HEK293 (cell line): Measurements from ENCODE around the gene SEPTIN5.

Experiments used
- CTCF ChIA-PET: fragments of 350-600 bp; formaldehyde crosslinking; extraction: SDS; loops from one replicate; lab custom pipeline; 2021; ENCODE audit warnings: antibody characterized with exemption; lab: Yijun Ruan, JAX
- POLR2A ChIA-PET: fragments of 300-600 bp; formaldehyde crosslinking; extraction: SDS; loops from one replicate; lab custom pipeline; 2020; ENCODE audit warnings: antibody characterized with exemption, inconsistent platforms; lab: Yijun Ruan, JAX
- H3K27ac ChIP-seq: fragments of 200-500 bp; sonication (Bioruptor generic); 2 replicates; pipeline ENCODE4 v1.5.1; 2014; ENCODE audit warnings: low read depth, low read length, control low read depth, inconsistent platforms; ENCODE audit errors: extremely low read depth
- H3K36me3 ChIP-seq, 2 experiments: fragments of 200-500 bp in 1 of 2; sonication (Bioruptor generic) in 1 of 2; 1 replicate in 1 of 2; 2 replicates in 1 of 2; pipeline ENCODE4 v1.5.1; 2014 to 2017; ENCODE audit warnings: inconsistent platforms in 2 of 2, low read length in 2 of 2; ENCODE audit not compliant: control insufficient read depth in 2 of 2, insufficient read depth in 1 of 2
- H3K4me1 ChIP-seq: fragments of 200-500 bp; sonication (Bioruptor generic); 2 replicates; pipeline ENCODE4 v1.5.1; 2014; ENCODE audit warnings: mild to moderate bottlenecking, low read length, inconsistent platforms; ENCODE audit not compliant: control insufficient read depth, insufficient read depth
- H3K4me3 ChIP-seq: 2 replicates; pipeline ENCODE4 v1.5.1; 2011; ENCODE audit warnings: low read depth, mild to moderate bottlenecking, control low read depth, low read length, moderate library complexity
- H3K9me3 ChIP-seq: fragments of 200-500 bp; sonication (Bioruptor generic); 2 replicates; pipeline ENCODE4 v1.5.1; 2014; ENCODE audit warnings: low read depth, low read length, inconsistent platforms; ENCODE audit not compliant: control insufficient read depth, insufficient read depth
- EGR2 ChIP-seq: fragments of 450-650 bp; formaldehyde crosslinking; IDR thresholded peaks from 2 replicates; pipeline ENCODE4 v1.5.1; 2016; ENCODE audit warnings: low read depth, missing biosample characterization, missing genetic modification characterization
- HOXA7 ChIP-seq: sonication (generic); formaldehyde crosslinking; IDR thresholded peaks from 2 replicates; pipeline ENCODE4 v1.8.1; 2022; ENCODE audit warnings: missing genetic modification reagents, borderline replicate concordance
- KLF17 ChIP-seq: fragments of 450-650 bp; formaldehyde crosslinking; IDR thresholded peaks from 2 replicates; pipeline ENCODE4 v1.5.1; 2016; ENCODE audit warnings: missing biosample characterization, missing genetic modification characterization
- OVOL3 ChIP-seq: fragments of 450-650 bp; formaldehyde crosslinking; IDR thresholded peaks from 2 replicates; pipeline ENCODE4 v1.5.1; 2016; ENCODE audit warnings: missing biosample characterization, missing genetic modification characterization
- SP2 ChIP-seq: fragments of 450-650 bp; formaldehyde crosslinking; IDR thresholded peaks from 2 replicates; pipeline ENCODE4 v1.5.1; 2016; ENCODE audit warnings: missing biosample characterization, missing genetic modification characterization
- ZEB2 ChIP-seq: fragments of 450-650 bp; formaldehyde crosslinking; IDR thresholded peaks from 2 replicates; pipeline ENCODE4 v1.5.1; 2016; ENCODE audit warnings: missing biosample characterization, missing genetic modification characterization
- ZFHX2 ChIP-seq: fragments of 450-650 bp; formaldehyde crosslinking; conservative IDR thresholded peaks from 2 replicates; pipeline ENCODE4 v1.5.1; 2016; ENCODE audit warnings: missing biosample characterization, missing genetic modification characterization
- ZFP3 ChIP-seq: fragments of 450-650 bp; formaldehyde crosslinking; IDR thresholded peaks from 2 replicates; pipeline ENCODE4 v1.5.1; 2016; ENCODE audit warnings: low read depth, missing biosample characterization, missing genetic modification characterization
- ZFP41 ChIP-seq: fragments of 450-650 bp; formaldehyde crosslinking; IDR thresholded peaks from 2 replicates; pipeline ENCODE4 v1.5.1; 2016; ENCODE audit warnings: missing biosample characterization, missing genetic modification characterization, borderline replicate concordance
- ZNF10 ChIP-seq: fragments of 450-650 bp; formaldehyde crosslinking; IDR thresholded peaks from 2 replicates; pipeline ENCODE4 v1.5.1; 2017; ENCODE audit warnings: missing biosample characterization, missing genetic modification characterization
- ZNF248 ChIP-seq: fragments of 450-650 bp; formaldehyde crosslinking; IDR thresholded peaks from 2 replicates; pipeline ENCODE4 v1.5.1; 2017; ENCODE audit warnings: missing biosample characterization, missing genetic modification characterization
- ZNF292 ChIP-seq: fragments of 450-650 bp; formaldehyde crosslinking; IDR thresholded peaks from 2 replicates; pipeline ENCODE4 v1.5.1; 2016; ENCODE audit warnings: low read depth, missing biosample characterization, missing genetic modification characterization, borderline replicate concordance
- ZNF473 ChIP-seq: fragments of 450-650 bp; formaldehyde crosslinking; IDR thresholded peaks from 2 replicates; pipeline ENCODE4 v1.5.1; 2017; ENCODE audit warnings: missing biosample characterization, missing genetic modification characterization
- ZNF510 ChIP-seq: fragments of 450-650 bp; formaldehyde crosslinking; IDR thresholded peaks from 2 replicates; pipeline ENCODE4 v1.5.1; 2018; ENCODE audit warnings: mild to moderate bottlenecking, missing genetic modification characterization, missing biosample characterization; ENCODE audit not compliant: insufficient replicate concordance
- ZNF514 ChIP-seq: fragments of 450-650 bp; formaldehyde crosslinking; IDR thresholded peaks from 2 replicates; pipeline ENCODE4 v1.5.1; 2016; ENCODE audit warnings: missing biosample characterization, missing genetic modification characterization
- ZNF670 ChIP-seq: fragments of 450-650 bp; formaldehyde crosslinking; IDR thresholded peaks from 2 replicates; pipeline ENCODE4 v1.5.1; 2016; ENCODE audit warnings: missing biosample characterization, missing genetic modification characterization, low read depth
- ZNF677 ChIP-seq: fragments of 450-650 bp; IDR thresholded peaks from 2 replicates; pipeline ENCODE4 v1.5.0; 2018; ENCODE audit warnings: missing biosample characterization, mild to moderate bottlenecking, missing genetic modification characterization, moderate library complexity
- ZNF768 ChIP-seq: fragments of 450-650 bp; formaldehyde crosslinking; IDR thresholded peaks from 2 replicates; pipeline ENCODE4 v1.5.1; 2018; ENCODE audit warnings: missing biosample characterization, mild to moderate bottlenecking, missing genetic modification characterization
- TF ChIP-seq, protein P1 (sequence below): fragments of 450-650 bp; formaldehyde crosslinking; IDR thresholded peaks from 2 replicates; pipeline ENCODE4 v1.5.1; 2016; ENCODE audit warnings: missing biosample characterization, missing genetic modification characterization
- TF ChIP-seq, protein P2 (sequence below): fragments of 450-650 bp; IDR thresholded peaks from 2 replicates; pipeline ENCODE4 v1.5.1; 2018; ENCODE audit warnings: missing biosample characterization, mild to moderate bottlenecking, missing genetic modification characterization
- TF ChIP-seq, protein P3 (sequence below): fragments of 450-650 bp; IDR thresholded peaks from 2 replicates; pipeline ENCODE4 v1.5.1; 2018; ENCODE audit warnings: missing biosample characterization, missing genetic modification characterization
- TF ChIP-seq, protein P4 (sequence below): fragments of 450-650 bp; formaldehyde crosslinking; IDR thresholded peaks from 2 replicates; pipeline ENCODE4 v1.5.1; 2016; ENCODE audit warnings: missing biosample characterization, missing genetic modification characterization

SEPTIN5 gene

DNA sequence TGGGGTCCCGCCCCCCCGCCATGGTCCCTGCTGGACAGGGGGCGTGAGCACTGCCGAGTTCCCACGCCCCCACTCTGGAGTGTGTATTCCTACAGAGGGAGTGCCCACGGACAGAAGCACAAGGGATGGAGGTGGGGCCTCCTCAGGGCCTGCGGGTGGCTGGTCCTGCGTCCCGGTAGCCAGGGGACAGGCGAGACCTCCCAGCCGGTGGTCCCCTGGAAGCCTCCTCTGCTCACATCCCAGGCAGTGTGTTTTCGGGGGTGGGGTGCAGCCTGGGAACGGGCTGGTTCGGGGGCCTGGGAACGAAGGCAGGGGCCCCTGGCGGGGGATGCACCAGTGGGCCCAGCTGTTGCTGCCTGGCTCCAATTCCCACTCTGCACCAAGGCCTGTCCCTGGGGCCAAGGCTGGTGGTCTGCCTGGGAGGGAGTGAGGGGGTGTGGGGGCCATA lies 25.2 kb downstream of the SEPTIN5 start (continued):
- TF ChIP-seq ZNF473 = no peak
- TF ChIP-seq ZNF670 = no peak
- TF ChIP-seq ZEB2 (tag by site-specific recombination) = no peak
- TF ChIP-seq, protein P1, sequence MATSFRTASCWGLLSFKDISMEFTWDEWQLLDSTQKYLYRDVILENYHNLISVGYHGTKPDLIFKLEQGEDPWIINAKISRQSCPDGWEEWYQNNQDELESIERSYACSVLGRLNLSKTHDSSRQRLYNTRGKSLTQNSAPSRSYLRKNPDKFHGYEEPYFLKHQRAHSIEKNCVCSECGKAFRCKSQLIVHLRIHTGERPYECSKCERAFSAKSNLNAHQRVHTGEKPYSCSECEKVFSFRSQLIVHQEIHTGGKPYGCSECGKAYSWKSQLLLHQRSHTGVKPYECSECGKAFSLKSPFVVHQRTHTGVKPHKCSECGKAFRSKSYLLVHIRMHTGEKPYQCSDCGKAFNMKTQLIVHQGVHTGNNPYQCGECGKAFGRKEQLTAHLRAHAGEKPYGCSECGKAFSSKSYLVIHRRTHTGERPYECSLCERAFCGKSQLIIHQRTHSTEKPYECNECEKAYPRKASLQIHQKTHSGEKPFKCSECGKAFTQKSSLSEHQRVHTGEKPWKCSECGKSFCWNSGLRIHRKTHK (tag by site-specific recombination) = no peak
- no peak for TF ChIP-seq ZNF292 (tag by site-specific recombination)
- peak; percentile 70 for TF ChIP-seq EGR2 (tag by site-specific recombination)
- TF ChIP-seq SP2 (tag by site-specific recombination) = peak; percentile 35; the same call in 1 of the 2 replicates
- no peak for TF ChIP-seq ZNF514 (tag by site-specific recombination)
- TF ChIP-seq, all 188 proteins: peak for 4

DNA sequence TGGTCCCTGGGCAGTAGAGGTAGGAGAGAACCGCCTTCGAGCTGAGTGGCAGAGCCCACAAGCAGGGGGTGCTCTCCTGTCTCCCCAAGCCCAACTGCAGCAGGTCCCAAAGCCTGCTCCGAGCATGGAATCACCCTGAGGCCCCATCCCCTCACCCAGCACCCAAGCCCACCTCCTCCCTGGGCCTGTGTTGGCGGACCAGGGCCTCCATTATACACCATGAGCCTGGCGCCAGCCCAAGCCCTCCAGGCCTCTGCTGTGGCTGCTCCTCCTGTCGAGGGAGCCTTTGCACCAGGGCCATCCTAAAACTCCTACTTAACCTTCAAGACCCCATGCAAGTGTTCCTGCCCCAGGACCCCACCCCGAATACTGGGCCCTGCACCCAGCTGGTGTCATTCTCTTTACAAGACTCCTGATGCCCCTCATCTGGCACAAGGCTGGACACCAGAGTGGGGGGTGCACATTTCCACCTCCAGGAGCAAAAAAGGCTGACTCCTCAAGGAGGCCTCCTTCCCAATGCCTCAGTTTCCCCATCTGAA lies 25.7 kb downstream of the SEPTIN5 start:
- Histone ChIP-seq H3K4me3 (no peak overlapping the region), H3K36me3 (no peaks in the 10 kb centered on the region)

DNA sequence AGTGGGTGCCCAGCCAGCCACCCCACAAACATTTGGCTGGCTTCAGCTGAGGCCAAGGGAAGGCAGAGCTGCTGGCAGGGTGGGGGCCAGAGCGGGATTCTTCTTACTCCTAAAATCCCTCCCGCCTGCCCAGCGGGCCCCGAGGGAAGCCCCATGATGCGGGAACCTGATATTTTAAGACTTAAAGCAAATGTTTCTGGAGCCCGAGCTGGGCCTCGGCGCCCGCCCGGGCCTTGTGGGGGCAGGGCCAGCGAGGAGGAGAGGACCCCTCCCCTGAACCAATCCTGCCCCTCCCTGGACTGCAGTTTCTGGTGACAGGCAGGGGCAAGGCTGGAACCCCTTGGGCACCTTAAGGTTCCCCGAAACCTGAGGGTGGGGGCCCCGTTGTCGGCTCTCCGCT lies 26.3 kb downstream of the SEPTIN5 start:
- CTCF ChIA-PET = interaction anchor here (2.6 to 4.0 kb wide), 2 partner anchors 10 to 13 kb away, joined by 10 to 25 read pairs; no protein-coding TSS in a partner anchor
- TF ChIP-seq, protein P2, sequence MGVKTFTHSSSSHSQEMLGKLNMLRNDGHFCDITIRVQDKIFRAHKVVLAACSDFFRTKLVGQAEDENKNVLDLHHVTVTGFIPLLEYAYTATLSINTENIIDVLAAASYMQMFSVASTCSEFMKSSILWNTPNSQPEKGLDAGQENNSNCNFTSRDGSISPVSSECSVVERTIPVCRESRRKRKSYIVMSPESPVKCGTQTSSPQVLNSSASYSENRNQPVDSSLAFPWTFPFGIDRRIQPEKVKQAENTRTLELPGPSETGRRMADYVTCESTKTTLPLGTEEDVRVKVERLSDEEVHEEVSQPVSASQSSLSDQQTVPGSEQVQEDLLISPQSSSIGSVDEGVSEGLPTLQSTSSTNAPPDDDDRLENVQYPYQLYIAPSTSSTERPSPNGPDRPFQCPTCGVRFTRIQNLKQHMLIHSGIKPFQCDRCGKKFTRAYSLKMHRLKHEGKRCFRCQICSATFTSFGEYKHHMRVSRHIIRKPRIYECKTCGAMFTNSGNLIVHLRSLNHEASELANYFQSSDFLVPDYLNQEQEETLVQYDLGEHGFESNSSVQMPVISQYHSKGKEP (tag by site-specific recombination) = no peak
- TF ChIP-seq OVOL3 (tag by site-specific recombination) (no peak), ZFHX2 (no peak), ZNF670 (no peak), ZNF768 (tag by site-specific recombination) (no peak), HOXA7 (CRISPR knock-in tag) (no peak), ZNF10 (no peak), ZNF677 (no peak), ZNF248 (no peak), ZNF510 (tag by site-specific recombination) (no peak), KLF17 (tag by site-specific recombination) (no peak)
- TF ChIP-seq, protein P3, sequence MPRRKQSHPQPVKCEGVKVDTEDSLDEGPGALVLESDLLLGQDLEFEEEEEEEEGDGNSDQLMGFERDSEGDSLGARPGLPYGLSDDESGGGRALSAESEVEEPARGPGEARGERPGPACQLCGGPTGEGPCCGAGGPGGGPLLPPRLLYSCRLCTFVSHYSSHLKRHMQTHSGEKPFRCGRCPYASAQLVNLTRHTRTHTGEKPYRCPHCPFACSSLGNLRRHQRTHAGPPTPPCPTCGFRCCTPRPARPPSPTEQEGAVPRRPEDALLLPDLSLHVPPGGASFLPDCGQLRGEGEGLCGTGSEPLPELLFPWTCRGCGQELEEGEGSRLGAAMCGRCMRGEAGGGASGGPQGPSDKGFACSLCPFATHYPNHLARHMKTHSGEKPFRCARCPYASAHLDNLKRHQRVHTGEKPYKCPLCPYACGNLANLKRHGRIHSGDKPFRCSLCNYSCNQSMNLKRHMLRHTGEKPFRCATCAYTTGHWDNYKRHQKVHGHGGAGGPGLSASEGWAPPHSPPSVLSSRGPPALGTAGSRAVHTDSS = no peak
- TF ChIP-seq, protein P4, sequence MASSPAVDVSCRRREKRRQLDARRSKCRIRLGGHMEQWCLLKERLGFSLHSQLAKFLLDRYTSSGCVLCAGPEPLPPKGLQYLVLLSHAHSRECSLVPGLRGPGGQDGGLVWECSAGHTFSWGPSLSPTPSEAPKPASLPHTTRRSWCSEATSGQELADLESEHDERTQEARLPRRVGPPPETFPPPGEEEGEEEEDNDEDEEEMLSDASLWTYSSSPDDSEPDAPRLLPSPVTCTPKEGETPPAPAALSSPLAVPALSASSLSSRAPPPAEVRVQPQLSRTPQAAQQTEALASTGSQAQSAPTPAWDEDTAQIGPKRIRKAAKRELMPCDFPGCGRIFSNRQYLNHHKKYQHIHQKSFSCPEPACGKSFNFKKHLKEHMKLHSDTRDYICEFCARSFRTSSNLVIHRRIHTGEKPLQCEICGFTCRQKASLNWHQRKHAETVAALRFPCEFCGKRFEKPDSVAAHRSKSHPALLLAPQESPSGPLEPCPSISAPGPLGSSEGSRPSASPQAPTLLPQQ (tag by site-specific recombination) = no peak
- Histone ChIP-seq H3K27ac (no peak overlapping the region), H3K9me3 (no peaks in the 10 kb centered on the region), H3K36me3 (no peaks in the 10 kb centered on the region), H3K4me3 (no peak overlapping the region), H3K4me1 (no peaks in the 10 kb centered on the region)
- POLR2A ChIA-PET = no interaction called here

More for the DNA sequence above, 25.7 kb downstream of the SEPTIN5 start:
- no peaks in the 10 kb centered on the region for H3K4me1 ChIP-seq
- no peak overlapping the region for H3K27ac ChIP-seq
- TF ChIP-seq ZFP41 (tag by site-specific recombination) = no peak
- TF ChIP-seq ZFP3 (tag by site-specific recombination) = peak; percentile 93
- ChIA-PET CTCF (interaction anchor here (2.6 to 4.0 kb wide), 2 partner anchors 10 to 13 kb away, joined by 10 to 25 read pairs; no protein-coding TSS in a partner anchor), POLR2A (no interaction called here)
- no peaks in the 10 kb centered on the region for H3K9me3 ChIP-seq
